GM21390 (cell line): ENCODE data around the gene LTBP4.
A peak's percentile ranks its signal among the peaks of the same experiment; 100 is the strongest.
"Not testable (repeated sequence)": the region's sequence is repeated elsewhere in the genome, so short reads cannot be mapped to it uniquely, and the experiment has no call there.

ENCODE experiments used
- ATAC-seq: cut with Tn5 transposase; IDR thresholded peaks from one replicate; pipeline ENCODE4 v1.9.1; 2021; ENCODE audit not compliant: unreplicated experiment

The LTBP4 gene

GRCh38 chr19:40571831-40572495 lies 29.2 kb upstream of the LTBP4 start:
- no peak for ATAC-seq

GRCh38 chr19:40575326-40575725 lies 25.8 kb upstream of the LTBP4 start:
- ATAC-seq: no peak

- peak; percentile 19 for ATAC-seq
Measured at GRCh38 chr19:40576151-40576584, 25.0 kb upstream of the LTBP4 start.

GRCh38 chr19:40576585-40577451 lies 24.4 kb upstream of the LTBP4 start, which contains the start of gene SHKBP1:
SHKBP1 (plus strand) TSS chr19:40576873; CDS start chr19:40576900, 27 bp downstream.
- ATAC-seq: peak; percentile 92

- no peak for ATAC-seq
Measured at GRCh38 chr19:40578442-40578908, 22.7 kb upstream of the LTBP4 start.

GRCh38 chr19:40580619-40581018 lies 20.6 kb upstream of the LTBP4 start:
- no peak for ATAC-seq

- no peak for ATAC-seq
Measured at GRCh38 chr19:40581531-40581930, 19.6 kb upstream of the LTBP4 start.

- ATAC-seq: no peak
Measured at GRCh38 chr19:40582467-40582866, 18.7 kb upstream of the LTBP4 start.

GRCh38 chr19:40583283-40583682 lies 17.9 kb upstream of the LTBP4 start:
- ATAC-seq: no peak

- ATAC-seq: no peak
Measured at GRCh38 chr19:40584007-40584406, 17.2 kb upstream of the LTBP4 start.

GRCh38 chr19:40585241-40585981 lies 15.8 kb upstream of the LTBP4 start:
- ATAC-seq: no peak

- ATAC-seq: no peak
Measured at GRCh38 chr19:40585982-40586422, 15.2 kb upstream of the LTBP4 start.

GRCh38 chr19:40586611-40587010 lies 14.6 kb upstream of the LTBP4 start:
- no peak for ATAC-seq

GRCh38 chr19:40588110-40588854 lies 12.9 kb upstream of the LTBP4 start:
- no peak for ATAC-seq

- no peak for ATAC-seq
Measured at GRCh38 chr19:40588926-40589569, 12.1 kb upstream of the LTBP4 start.

GRCh38 chr19:40589591-40590429 lies 11.4 kb upstream of the LTBP4 start:
- ATAC-seq: no peak

GRCh38 chr19:40590464-40591265 lies 10.5 kb upstream of the LTBP4 start:
- no peak for ATAC-seq

- ATAC-seq: not testable (repeated sequence)
Measured at GRCh38 chr19:40591724-40592123, 9.4 kb upstream of the LTBP4 start.
